GM19043 (cell line): Measurements from ENCODE around the gene SUCLA2.

ENCODE experiments used
- ATAC-seq: cut with Tn5 transposase; IDR thresholded peaks from one replicate; pipeline ENCODE4 v1.9.1; 2021; ENCODE audit warnings: low read depth; ENCODE audit not compliant: unreplicated experiment

SUCLA2 gene

DNA sequence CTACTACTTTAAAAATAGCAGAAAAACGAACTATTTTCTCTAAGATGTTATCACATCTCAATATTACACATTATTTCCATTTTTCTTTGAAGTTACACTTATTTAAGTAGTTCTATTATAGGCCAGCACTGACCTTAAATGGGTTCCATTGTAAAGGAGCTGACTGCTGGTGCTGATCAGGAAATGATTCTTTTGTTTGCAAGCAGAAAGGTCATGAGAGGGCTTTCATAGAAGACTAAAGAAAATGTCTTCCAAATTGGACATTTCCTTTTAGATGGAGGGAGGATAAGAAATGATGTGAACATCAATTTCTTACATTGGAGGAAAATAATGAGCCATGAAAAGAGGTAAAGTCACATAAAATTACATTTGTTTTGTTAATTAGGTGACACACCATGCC lies 96.2 kb downstream of the SUCLA2 start:
- no peak for ATAC-seq

DNA sequence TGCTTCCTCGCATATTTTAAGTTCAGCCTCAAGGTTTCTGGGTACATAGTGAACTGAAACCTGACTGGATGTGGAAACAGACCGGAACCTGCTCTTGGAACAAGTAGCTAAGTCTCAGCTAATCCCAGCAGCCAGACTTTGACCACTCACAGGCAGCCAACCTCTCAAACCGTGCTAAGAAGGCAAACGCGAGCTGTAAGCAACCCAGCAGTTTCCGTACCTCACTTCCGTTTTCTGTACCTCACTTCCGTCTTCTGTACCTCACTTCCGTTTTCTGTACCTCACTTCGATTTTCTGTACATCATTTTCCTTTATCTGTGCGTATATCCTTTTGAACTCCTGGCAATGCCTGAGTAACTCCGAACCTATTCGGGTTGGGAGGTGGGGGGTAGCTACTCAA lies 96.8 kb downstream of the SUCLA2 start:
- ATAC-seq: no peak

DNA sequence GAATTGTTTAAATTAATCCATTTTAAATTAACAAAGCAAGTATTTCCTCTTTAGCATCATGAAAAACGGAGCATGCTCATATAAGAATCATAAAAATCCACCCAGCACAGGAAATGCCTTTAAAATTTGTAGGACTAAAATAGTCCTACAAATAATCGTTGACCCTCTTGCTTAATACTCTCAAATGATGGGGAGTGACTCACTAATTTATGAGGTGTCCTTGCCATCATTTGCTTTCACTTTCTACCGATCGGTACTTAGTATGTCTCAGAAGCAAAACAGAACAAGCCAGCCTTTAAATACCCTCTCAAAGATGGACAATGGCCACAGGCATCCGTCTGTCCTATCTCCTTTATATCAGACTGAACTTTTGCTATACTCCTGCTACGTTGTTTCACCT lies 97.2 kb downstream of the SUCLA2 start:
- ATAC-seq: no peak

DNA sequence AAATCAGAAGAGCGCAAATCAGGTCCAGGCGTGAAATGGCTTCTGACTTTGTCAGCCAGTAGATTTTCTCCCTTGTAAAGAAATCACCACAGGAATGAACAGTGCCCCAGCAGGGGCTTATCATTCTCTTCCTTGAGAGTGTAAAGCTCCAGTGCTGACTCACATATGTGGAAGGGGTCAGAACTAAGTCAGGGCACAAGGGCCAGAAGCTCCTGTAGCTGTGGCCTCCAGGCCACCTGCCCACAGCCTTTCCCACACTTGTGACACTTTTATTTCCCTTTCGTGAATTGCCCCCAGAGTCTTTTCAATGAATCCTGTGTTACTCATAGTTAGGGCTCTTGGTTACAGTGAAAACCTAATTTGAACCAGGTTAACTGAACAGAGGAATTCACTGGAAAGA lies 99.6 kb downstream of the SUCLA2 start:
- ATAC-seq: no peak

DNA sequence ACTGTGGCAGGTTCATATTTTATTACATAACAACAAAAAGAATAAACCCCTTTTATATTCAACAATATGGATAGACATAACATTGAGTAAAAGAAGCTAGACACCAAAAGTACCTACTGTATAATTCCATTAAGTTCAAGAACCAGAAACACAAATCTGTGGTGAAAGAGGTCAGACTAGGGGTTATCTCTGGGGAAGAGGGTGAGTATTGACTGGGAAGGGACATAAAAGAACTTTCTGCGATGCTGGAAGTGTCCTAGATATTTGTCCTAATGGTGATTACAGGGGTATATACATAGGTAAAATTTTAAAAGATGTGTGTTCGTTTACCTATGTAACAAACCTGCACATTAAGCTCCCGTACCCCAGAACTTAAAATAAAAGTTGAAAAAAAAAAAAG lies 103.0 kb downstream of the SUCLA2 start:
- ATAC-seq: no peak

DNA sequence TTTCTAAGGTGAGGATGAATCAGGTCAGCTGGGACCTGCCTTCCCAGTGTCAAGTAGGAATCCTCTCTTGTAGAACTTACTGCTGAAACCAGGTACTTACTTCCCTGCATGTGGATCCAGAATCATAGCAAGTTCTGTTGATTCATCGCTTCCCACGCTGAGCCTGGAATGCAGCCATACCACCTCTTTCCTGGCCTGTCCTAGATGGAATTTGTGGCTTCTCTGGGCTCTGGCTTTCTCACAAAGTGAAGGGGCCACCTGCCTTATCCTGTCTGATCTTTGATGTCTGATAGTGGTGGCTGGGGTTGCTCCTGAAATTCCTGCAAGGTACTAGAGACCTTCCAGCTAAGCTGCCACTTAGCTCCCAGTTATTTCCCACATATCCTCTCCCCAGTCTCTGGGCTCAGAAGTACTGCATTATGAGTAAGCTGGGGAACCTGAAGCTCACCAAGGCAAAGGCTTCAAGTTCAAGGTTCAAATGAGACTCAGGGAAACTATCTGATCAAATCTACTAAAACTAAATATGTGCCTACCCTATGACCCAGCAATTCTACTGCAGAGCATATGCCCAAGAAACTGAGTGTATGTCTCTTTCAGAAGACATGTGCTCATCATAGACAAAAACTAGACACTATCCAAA lies 103.5 kb downstream of the SUCLA2 start:
- no peak for ATAC-seq

DNA sequence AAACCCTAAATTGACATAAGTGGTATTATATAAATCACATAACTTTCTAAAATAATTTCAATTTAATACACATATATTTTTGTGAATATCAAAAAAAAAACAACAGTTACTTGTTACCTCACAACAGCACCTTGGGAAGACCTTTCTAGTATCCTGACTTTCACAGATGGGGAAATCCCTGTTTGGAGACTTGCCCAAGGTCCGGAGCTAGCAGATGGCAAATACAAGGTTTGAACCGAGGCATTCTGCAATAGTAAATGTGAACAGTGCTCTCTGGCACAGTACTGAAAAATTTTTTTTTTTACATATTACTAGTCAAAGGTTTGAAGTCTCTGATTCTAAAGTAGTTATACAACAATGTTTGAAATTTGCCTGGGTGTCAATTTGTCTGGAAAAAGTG lies 104.5 kb downstream of the SUCLA2 start:
- ATAC-seq: no peak

DNA sequence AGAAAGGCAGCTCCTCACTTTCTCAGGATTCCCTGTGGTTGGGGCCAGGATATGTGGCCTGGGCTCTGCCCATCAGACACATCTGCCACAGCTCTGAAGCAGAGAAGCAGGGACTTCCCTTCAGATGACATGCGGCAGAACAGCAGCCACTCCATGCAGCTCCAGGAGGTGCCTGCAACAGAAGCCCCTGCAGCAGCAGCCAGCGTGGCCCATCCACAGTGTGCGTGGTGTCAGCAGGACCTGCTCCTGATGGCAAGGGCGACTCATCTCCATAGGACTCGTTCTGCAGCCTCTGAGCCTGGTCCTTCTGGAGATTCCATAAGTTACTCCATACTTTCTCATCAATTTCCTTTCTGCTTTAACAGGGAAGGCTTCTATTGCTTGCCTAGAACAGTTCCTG lies 105.0 kb downstream of the SUCLA2 start:
- no peak for ATAC-seq

DNA sequence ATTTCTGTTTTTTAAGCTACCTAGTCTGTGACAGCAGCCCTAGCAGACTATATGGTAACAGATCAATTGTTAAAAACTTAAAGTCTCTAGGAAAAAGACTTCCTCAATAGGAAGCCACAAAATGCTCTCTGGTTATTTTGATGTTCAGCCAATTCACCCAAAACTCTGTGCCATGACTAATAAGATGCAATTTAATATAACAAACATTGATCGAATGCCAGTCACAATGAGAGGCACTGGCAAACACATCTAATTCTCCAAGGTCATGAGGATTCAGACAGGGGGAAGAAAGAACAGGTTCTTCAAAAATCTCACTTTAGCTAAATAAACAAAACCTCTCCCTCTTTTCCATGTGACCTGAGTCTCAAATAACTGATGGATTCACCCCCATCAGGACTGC lies 107.5 kb downstream of the SUCLA2 start:
- no peak for ATAC-seq
